MM.1S (cell line): ENCODE measurements around the gene EPHA7.

ENCODE experiments used
- CTCF ChIP-seq: fragments of 300-600 bp; sonication (generic); IDR thresholded peaks from 2 replicates; pipeline ENCODE4 v1.5.1; 2016; ENCODE audit warnings: antibody characterized with exemption, low read length, mixed read lengths
- EZH2 ChIP-seq: fragments of 300-600 bp; sonication (generic); optimal IDR thresholded peaks from 2 replicates; pipeline ENCODE3; 2017; ENCODE audit warnings: low read depth, mild to moderate bottlenecking, antibody characterized with exemption, low read length, mixed read lengths
- EZH2phosphoT487 ChIP-seq: fragments of 300-600 bp; sonication (generic); IDR thresholded peaks from 2 replicates; pipeline ENCODE4 v1.6.1; 2018; ENCODE audit warnings: antibody characterized with exemption, low read length

DNA sequence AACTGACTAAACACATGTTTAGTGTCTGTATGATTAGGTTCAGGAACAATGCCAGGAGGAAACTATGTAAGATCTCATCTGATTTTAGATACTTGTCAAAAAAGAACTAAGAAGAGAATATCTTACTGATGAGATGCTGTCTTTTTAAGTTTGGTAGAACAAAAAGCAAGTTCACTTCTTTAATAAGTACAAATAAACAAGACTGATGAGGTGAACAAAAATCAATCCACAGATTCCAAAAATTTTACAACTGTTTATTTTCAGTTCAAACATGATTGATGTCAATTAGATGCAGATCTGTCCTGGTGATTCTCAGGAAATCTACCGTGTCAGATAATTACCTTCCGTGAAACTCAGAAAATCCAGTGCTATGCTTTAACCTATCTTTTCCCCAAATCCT is 24.9 kb downstream of the EPHA7 start:
- no peak for TF ChIP-seq CTCF
- no peak for TF ChIP-seq EZH2phosphoT487
- no peak for TF ChIP-seq EZH2
